ENCODE results near the gene KLHL14. TPM values are rescaled to one million over a fixed set of nuclear protein-coding genes. Genes with fewer than 3 reads are reported as not detected.

The KLHL14 gene
- total RNA-seq, 1 donor: not detected

DNA sequence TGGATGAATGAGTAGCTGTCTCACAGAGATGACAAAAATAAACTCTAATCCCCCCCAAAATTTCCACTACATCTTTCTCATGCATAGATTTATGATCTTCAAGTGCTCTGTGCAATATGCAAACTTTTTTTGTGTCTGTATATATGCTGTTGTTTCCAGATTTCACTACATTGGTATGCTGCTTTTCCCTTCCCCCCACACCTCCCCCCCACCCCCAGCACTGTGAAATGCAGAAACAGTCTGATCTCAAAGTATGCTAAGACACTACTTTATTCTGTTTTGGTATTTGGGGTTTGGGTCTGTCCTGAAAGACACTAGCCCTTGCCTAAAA lies 524 bp upstream of the KLHL14 start:
- H3K27me3 ChIP-seq (ENCODE audit: insufficient read depth, low read length): peaks cover 35% of the 10 kb centered on the region
- no peaks in the 10 kb centered on the region for H3K9me3 ChIP-seq (ENCODE audit: low read depth, low read length)
- H3K4me3 ChIP-seq (ENCODE audit: insufficient read depth, low read length): no peak overlapping the region
- H3K27ac ChIP-seq (ENCODE audit: low read depth, low read length): no peak overlapping the region
- TF ChIP-seq, protein P1, sequence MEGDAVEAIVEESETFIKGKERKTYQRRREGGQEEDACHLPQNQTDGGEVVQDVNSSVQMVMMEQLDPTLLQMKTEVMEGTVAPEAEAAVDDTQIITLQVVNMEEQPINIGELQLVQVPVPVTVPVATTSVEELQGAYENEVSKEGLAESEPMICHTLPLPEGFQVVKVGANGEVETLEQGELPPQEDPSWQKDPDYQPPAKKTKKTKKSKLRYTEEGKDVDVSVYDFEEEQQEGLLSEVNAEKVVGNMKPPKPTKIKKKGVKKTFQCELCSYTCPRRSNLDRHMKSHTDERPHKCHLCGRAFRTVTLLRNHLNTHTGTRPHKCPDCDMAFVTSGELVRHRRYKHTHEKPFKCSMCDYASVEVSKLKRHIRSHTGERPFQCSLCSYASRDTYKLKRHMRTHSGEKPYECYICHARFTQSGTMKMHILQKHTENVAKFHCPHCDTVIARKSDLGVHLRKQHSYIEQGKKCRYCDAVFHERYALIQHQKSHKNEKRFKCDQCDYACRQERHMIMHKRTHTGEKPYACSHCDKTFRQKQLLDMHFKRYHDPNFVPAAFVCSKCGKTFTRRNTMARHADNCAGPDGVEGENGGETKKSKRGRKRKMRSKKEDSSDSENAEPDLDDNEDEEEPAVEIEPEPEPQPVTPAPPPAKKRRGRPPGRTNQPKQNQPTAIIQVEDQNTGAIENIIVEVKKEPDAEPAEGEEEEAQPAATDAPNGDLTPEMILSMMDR (IDR thresholded peaks at IDR 0.05; ENCODE audit: extremely low read depth, low read depth, low read length): no peak
- DNase-seq (ENCODE audit: insufficient read length, low spot score, missing footprints): no peak
- no peaks in the 10 kb centered on the region for H3K36me3 ChIP-seq (ENCODE audit: insufficient read depth, low read length)
- no peak overlapping the region for H2AFZ ChIP-seq (ENCODE audit: low read length)
- H3K79me2 ChIP-seq (ENCODE audit: insufficient read depth, low read length): no peaks in the 10 kb centered on the region
- H3K4me1 ChIP-seq (ENCODE audit: insufficient read depth, low read length): no peaks in the 10 kb centered on the region
- H3K4me2 ChIP-seq (ENCODE audit: insufficient read depth, low read length): no peak overlapping the region
- H4K20me1 ChIP-seq (ENCODE audit: insufficient read depth, low read length): no peaks in the 10 kb centered on the region

DNA sequence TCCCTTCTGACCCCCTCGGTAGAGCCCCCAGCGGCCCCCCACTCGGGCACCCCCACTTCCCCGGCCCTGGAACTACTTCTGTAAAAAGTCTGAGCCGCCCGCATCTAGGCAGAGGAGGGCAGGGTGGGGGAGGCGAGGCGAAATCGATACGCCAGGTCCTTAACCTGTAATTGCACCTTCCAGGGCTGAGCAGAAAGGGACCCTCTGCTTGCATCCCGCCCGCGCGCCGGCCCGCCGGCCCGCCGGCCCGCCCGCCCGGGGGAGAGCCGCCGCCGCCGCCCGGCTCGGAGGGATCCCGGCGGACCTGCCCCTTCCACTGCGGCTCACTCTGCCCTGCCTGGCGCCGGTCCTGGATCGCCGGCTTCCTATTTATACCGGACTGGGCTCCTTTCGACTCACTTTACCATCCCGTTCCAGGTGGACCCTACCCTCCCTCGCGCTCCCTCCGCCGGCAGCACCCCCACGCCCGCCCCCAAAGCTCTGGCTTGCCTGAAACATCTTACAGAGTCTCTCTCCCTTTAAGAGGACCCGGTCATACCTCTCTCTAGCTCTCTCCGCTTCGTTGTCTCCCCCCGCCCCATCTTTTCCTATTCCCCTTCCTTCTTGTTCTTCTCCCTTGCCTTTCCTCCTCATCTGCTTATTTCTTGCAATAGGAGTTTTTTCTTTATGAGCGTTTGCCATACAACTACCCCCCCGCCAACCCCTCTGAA lies 797 bp downstream of the KLHL14 start:
- no peaks in the 10 kb centered on the region for H3K9me3 ChIP-seq (ENCODE audit: low read depth, low read length)
- H3K27me3 ChIP-seq (ENCODE audit: insufficient read depth, low read length): peaks cover 35% of the 10 kb centered on the region
- no peak overlapping the region for H3K27ac ChIP-seq (ENCODE audit: low read depth, low read length)
- no peaks in the 10 kb centered on the region for H3K4me1 ChIP-seq (ENCODE audit: insufficient read depth, low read length)
- H3K4me2 ChIP-seq (ENCODE audit: insufficient read depth, low read length): no peak overlapping the region
- DNase-seq (ENCODE audit: insufficient read length, low spot score, missing footprints): peak; percentile 79
- H3K36me3 ChIP-seq (ENCODE audit: insufficient read depth, low read length): no peaks in the 10 kb centered on the region
- H2AFZ ChIP-seq (ENCODE audit: low read length): no peak overlapping the region
- no peak overlapping the region for H3K4me3 ChIP-seq (ENCODE audit: insufficient read depth, low read length)
- TF ChIP-seq, protein P1 (IDR thresholded peaks at IDR 0.05; ENCODE audit: extremely low read depth, low read depth, low read length): no peak
- no peaks in the 10 kb centered on the region for H3K79me2 ChIP-seq (ENCODE audit: insufficient read depth, low read length)
- no peaks in the 10 kb centered on the region for H4K20me1 ChIP-seq (ENCODE audit: insufficient read depth, low read length)

DNA sequence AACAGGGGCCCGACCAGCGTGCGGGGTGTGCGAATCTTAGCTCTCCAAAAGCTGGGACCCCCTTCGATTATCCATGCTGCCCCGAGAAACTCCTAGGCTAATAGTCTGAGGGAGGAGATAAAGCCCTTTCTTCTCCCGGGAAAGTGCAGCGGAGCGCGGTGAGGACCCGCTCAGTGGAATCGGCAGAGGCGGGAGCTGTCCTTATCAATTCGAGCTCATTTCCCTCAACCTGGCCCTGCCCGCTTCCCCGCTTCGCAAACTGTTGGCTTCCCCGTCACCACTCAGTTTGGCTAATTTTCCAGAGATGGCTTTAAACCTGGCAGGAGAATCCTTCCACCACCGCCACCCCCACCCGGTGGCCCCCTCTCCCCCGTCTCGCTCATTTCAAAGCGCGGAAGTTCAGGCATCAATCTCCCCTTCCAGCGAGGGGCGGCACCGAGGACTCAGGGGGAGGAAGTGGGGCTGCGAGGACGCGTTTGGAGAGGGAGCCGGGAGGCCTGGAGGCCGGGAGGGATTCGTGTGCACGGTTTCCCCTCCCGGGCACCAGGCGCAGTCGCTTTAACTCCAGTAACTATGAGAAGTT lies 1.6 kb downstream of the KLHL14 start:
- Histone ChIP-seq H4K20me1 (ENCODE audit: insufficient read depth, low read length) (no peaks in the 10 kb centered on the region), H2AFZ (ENCODE audit: low read length) (no peak overlapping the region), H3K27ac (ENCODE audit: low read depth, low read length) (no peak overlapping the region), H3K79me2 (ENCODE audit: insufficient read depth, low read length) (no peaks in the 10 kb centered on the region), H3K36me3 (ENCODE audit: insufficient read depth, low read length) (no peaks in the 10 kb centered on the region), H3K9me3 (ENCODE audit: low read depth, low read length) (no peaks in the 10 kb centered on the region), H3K4me2 (ENCODE audit: insufficient read depth, low read length) (peak overlapping the region; percentile 23), H3K4me3 (ENCODE audit: insufficient read depth, low read length) (no peak overlapping the region), H3K4me1 (ENCODE audit: insufficient read depth, low read length) (no peaks in the 10 kb centered on the region), H3K27me3 (ENCODE audit: insufficient read depth, low read length) (peaks cover 35% of the 10 kb centered on the region)
- TF ChIP-seq, protein P1 (IDR thresholded peaks at IDR 0.05; ENCODE audit: extremely low read depth, low read depth, low read length): no peak
- DNase-seq (ENCODE audit: insufficient read length, low spot score, missing footprints): peak; percentile 86

DNA sequence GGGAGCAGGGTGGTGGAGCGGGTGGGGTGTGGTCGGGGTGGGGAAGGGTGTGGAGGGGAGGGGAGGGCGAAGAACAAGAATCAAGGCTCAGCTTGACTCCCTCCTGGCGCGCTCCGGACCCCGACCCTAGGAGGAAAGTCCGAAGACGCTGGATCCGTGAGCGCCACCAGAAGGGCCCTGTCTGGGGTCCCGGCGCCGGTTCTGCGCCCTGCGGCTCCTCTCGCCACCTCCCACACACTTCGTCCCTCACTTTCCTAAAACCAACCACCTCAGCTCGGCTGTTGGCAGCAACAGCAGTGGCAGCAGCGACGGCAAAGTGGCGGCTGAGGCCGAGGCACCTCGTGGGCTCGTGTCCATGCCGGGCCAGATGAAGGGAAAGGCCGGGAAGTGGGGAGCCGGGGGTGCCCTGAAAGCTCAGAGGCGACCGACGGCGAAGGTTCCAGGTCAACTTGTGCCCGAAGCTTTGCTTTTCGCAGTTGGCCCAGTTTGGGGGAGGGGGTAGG lies 2.1 kb downstream of the KLHL14 start:
- Histone ChIP-seq H3K27ac (ENCODE audit: low read depth, low read length) (no peak overlapping the region), H3K4me2 (ENCODE audit: insufficient read depth, low read length) (no peak overlapping the region), H3K4me3 (ENCODE audit: insufficient read depth, low read length) (no peak overlapping the region), H3K9me3 (ENCODE audit: low read depth, low read length) (no peaks in the 10 kb centered on the region), H4K20me1 (ENCODE audit: insufficient read depth, low read length) (no peaks in the 10 kb centered on the region), H3K36me3 (ENCODE audit: insufficient read depth, low read length) (no peaks in the 10 kb centered on the region), H2AFZ (ENCODE audit: low read length) (no peak overlapping the region), H3K4me1 (ENCODE audit: insufficient read depth, low read length) (no peaks in the 10 kb centered on the region), H3K79me2 (ENCODE audit: insufficient read depth, low read length) (no peaks in the 10 kb centered on the region), H3K27me3 (ENCODE audit: insufficient read depth, low read length) (peaks cover 35% of the 10 kb centered on the region)
- TF ChIP-seq, protein P1 (IDR thresholded peaks at IDR 0.05; ENCODE audit: extremely low read depth, low read depth, low read length): no peak
- DNase-seq (ENCODE audit: insufficient read length, low spot score, missing footprints): no peak

Data from osteoblast (primary cell).